Measurements from ENCODE around the gene MYO1D.

- TF ChIP-seq EZH2 (IDR thresholded peaks at IDR 0.05; ENCODE audit: borderline replicate concordance, low read depth, low read length, severe bottlenecking) = no peak
- TF ChIP-seq CTCF (IDR thresholded peaks at IDR 0.05; ENCODE audit: extremely low read depth in 1 of 2, insufficient read depth in 1 of 2, low read depth in 1 of 2, low read length in 2 of 2) = no peak
- TF ChIP-seq POLR2A (IDR thresholded peaks at IDR 0.05; ENCODE audit: low read depth, low read length) = no peak
These were observed 7.4 kb downstream of the MYO1D start for GRCh38 chr17:32869345-32870026.
